ENCODE data around the gene UBE2M.

DNA sequence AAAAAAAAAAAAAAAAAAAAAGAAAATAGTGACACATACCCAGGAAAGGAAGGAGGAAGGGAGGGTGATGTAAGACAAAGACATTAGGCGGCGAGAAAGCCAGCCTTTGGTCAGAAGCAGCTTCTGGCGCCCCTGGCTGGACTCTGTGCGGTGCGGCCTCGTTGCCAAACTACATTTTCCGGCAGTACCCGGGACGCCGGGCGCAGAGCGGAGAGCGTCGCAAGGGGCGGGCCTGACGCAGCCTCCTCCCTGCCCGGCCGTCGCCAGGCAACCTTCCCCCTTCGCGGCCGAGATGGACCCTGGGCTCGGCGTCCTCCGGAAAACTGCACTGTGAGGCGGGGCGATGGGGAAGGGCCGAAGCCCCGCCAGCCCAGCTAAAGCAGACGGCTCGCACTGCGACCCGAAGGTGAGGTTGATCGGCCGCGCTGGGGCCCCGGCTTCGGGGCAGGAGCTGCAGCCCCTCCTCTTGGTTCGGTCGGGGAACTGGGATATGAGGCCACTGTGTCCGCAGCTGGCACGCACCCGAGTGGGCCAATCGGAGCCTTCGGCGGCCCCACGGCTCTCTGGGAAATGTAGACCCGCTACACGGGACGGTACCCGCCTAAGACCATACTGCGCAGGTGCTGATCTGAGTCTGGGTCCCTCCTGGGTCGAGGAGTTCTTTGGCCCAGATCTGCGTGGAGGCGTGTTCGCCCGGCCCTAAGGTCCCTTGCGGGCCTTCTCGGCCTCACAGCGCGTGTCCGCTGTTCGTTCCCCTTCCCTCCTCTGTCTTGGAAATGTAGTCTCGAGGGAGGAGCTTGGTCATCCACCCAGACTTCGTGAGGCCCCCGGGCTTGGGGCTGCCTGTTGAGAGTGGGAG lies 17.0 kb upstream of the UBE2M start:
- TF ChIP-seq, protein P1, sequence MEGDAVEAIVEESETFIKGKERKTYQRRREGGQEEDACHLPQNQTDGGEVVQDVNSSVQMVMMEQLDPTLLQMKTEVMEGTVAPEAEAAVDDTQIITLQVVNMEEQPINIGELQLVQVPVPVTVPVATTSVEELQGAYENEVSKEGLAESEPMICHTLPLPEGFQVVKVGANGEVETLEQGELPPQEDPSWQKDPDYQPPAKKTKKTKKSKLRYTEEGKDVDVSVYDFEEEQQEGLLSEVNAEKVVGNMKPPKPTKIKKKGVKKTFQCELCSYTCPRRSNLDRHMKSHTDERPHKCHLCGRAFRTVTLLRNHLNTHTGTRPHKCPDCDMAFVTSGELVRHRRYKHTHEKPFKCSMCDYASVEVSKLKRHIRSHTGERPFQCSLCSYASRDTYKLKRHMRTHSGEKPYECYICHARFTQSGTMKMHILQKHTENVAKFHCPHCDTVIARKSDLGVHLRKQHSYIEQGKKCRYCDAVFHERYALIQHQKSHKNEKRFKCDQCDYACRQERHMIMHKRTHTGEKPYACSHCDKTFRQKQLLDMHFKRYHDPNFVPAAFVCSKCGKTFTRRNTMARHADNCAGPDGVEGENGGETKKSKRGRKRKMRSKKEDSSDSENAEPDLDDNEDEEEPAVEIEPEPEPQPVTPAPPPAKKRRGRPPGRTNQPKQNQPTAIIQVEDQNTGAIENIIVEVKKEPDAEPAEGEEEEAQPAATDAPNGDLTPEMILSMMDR (conservative IDR thresholded peaks at IDR 0.05; ENCODE audit: low read depth in 2 of 2), result 0 out of 4 replicates have a peak, but pooled peaks of 1 of the 2 experiments have one; percentile 3
- peak; percentile 96 for TF ChIP-seq CREB1 (CRISPR knock-in tag; IDR thresholded peaks at IDR 0.05; ENCODE audit: low read depth)
- no peak for TF ChIP-seq EZH2 (IDR thresholded peaks at IDR 0.05; ENCODE audit: low read depth, unreplicated experiment)
- peak; percentile 82 for TF ChIP-seq POLR2AphosphoS5 (IDR thresholded peaks at IDR 0.05; ENCODE audit: low read depth)
- TF ChIP-seq, protein P2, sequence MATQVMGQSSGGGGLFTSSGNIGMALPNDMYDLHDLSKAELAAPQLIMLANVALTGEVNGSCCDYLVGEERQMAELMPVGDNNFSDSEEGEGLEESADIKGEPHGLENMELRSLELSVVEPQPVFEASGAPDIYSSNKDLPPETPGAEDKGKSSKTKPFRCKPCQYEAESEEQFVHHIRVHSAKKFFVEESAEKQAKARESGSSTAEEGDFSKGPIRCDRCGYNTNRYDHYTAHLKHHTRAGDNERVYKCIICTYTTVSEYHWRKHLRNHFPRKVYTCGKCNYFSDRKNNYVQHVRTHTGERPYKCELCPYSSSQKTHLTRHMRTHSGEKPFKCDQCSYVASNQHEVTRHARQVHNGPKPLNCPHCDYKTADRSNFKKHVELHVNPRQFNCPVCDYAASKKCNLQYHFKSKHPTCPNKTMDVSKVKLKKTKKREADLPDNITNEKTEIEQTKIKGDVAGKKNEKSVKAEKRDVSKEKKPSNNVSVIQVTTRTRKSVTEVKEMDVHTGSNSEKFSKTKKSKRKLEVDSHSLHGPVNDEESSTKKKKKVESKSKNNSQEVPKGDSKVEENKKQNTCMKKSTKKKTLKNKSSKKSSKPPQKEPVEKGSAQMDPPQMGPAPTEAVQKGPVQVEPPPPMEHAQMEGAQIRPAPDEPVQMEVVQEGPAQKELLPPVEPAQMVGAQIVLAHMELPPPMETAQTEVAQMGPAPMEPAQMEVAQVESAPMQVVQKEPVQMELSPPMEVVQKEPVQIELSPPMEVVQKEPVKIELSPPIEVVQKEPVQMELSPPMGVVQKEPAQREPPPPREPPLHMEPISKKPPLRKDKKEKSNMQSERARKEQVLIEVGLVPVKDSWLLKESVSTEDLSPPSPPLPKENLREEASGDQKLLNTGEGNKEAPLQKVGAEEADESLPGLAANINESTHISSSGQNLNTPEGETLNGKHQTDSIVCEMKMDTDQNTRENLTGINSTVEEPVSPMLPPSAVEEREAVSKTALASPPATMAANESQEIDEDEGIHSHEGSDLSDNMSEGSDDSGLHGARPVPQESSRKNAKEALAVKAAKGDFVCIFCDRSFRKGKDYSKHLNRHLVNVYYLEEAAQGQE (IDR thresholded peaks at IDR 0.05; ENCODE audit: unreplicated experiment), result no peak
- TF ChIP-seq, protein P3, sequence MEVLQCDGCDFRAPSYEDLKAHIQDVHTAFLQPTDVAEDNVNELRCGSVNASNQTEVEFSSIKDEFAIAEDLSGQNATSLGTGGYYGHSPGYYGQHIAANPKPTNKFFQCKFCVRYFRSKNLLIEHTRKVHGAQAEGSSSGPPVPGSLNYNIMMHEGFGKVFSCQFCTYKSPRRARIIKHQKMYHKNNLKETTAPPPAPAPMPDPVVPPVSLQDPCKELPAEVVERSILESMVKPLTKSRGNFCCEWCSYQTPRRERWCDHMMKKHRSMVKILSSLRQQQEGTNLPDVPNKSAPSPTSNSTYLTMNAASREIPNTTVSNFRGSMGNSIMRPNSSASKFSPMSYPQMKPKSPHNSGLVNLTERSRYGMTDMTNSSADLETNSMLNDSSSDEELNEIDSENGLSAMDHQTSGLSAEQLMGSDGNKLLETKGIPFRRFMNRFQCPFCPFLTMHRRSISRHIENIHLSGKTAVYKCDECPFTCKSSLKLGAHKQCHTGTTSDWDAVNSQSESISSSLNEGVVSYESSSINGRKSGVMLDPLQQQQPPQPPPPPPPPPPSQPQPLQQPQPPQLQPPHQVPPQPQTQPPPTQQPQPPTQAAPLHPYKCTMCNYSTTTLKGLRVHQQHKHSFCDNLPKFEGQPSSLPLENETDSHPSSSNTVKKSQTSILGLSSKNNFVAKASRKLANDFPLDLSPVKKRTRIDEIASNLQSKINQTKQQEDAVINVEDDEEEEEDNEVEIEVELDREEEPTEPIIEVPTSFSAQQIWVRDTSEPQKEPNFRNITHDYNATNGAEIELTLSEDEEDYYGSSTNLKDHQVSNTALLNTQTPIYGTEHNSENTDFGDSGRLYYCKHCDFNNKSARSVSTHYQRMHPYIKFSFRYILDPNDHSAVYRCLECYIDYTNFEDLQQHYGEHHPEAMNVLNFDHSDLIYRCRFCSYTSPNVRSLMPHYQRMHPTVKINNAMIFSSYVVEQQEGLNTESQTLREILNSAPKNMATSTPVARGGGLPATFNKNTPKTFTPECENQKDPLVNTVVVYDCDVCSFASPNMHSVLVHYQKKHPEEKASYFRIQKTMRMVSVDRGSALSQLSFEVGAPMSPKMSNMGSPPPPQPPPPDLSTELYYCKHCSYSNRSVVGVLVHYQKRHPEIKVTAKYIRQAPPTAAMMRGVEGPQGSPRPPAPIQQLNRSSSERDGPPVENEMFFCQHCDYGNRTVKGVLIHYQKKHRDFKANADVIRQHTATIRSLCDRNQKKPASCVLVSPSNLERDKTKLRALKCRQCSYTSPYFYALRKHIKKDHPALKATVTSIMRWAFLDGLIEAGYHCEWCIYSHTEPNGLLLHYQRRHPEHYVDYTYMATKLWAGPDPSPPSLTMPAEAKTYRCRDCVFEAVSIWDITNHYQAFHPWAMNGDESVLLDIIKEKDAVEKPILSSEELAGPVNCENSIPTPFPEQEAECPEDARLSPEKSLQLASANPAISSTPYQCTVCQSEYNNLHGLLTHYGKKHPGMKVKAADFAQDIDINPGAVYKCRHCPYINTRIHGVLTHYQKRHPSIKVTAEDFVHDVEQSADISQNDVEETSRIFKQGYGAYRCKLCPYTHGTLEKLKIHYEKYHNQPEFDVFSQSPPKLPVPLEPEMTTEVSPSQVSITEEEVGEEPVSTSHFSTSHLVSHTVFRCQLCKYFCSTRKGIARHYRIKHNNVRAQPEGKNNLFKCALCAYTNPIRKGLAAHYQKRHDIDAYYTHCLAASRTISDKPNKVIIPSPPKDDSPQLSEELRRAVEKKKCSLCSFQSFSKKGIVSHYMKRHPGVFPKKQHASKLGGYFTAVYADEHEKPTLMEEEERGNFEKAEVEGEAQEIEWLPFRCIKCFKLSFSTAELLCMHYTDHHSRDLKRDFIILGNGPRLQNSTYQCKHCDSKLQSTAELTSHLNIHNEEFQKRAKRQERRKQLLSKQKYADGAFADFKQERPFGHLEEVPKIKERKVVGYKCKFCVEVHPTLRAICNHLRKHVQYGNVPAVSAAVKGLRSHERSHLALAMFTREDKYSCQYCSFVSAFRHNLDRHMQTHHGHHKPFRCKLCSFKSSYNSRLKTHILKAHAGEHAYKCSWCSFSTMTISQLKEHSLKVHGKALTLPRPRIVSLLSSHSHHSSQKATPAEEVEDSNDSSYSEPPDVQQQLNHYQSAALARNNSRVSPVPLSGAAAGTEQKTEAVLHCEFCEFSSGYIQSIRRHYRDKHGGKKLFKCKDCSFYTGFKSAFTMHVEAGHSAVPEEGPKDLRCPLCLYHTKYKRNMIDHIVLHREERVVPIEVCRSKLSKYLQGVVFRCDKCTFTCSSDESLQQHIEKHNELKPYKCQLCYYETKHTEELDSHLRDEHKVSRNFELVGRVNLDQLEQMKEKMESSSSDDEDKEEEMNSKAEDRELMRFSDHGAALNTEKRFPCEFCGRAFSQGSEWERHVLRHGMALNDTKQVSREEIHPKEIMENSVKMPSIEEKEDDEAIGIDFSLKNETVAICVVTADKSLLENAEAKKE (CRISPR knock-in tag; IDR thresholded peaks at IDR 0.05), result no peak
- TF ChIP-seq, protein P4, sequence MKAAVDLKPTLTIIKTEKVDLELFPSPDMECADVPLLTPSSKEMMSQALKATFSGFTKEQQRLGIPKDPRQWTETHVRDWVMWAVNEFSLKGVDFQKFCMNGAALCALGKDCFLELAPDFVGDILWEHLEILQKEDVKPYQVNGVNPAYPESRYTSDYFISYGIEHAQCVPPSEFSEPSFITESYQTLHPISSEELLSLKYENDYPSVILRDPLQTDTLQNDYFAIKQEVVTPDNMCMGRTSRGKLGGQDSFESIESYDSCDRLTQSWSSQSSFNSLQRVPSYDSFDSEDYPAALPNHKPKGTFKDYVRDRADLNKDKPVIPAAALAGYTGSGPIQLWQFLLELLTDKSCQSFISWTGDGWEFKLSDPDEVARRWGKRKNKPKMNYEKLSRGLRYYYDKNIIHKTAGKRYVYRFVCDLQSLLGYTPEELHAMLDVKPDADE (IDR thresholded peaks at IDR 0.05), result peak; percentile 89
- TF ChIP-seq EZH2phosphoT487 (IDR thresholded peaks at IDR 0.05; ENCODE audit: unreplicated experiment), result no peak
- TF ChIP-seq NANOG (IDR thresholded peaks at IDR 0.05; ENCODE audit: borderline replicate concordance), result no peak
- no peak for TF ChIP-seq ZNF114 (CRISPR knock-in tag; IDR thresholded peaks at IDR 0.05)
- no peak for TF ChIP-seq ZNF331 (CRISPR knock-in tag; IDR thresholded peaks at IDR 0.05; ENCODE audit: low read depth)
- no peak for TF ChIP-seq JUNB (IDR thresholded peaks at IDR 0.05; ENCODE audit: unreplicated experiment)

Measured in GM23338 (cell line).